KG1 (cell line): ENCODE results near the gene CFAP107.
"Not testable (repeated sequence)": the region's sequence is repeated elsewhere in the genome, so short reads cannot be mapped to it uniquely, and the experiment has no call there.

ENCODE experiments used
- DNase-seq: peaks from one replicate; lab custom pipeline; 2025; lab: John Stamatoyannopoulos, UW

Gene CFAP107

GRCh38 chr1:12745992-12746323 is at the start of gene CFAP107:
Gene CFAP107 (plus strand): TSS chr1:12746200. CDS start chr1:12746431, 231 bp downstream.
- DNase-seq, result no peak

GRCh38 chr1:12696658-12697057 is 49.3 kb upstream of the CFAP107 start:
- DNase-seq, result no peak

GRCh38 chr1:12697397-12697796 is 48.6 kb upstream of the CFAP107 start:
- no peak for DNase-seq

GRCh38 chr1:12703821-12704451 is 42.1 kb upstream of the CFAP107 start:
- no peak for DNase-seq

GRCh38 chr1:12706061-12706460 is 39.9 kb upstream of the CFAP107 start:
- DNase-seq, result no peak

- DNase-seq, result no peak
Measured at GRCh38 chr1:12708396-12709090, 37.5 kb upstream of the CFAP107 start.

- no peak for DNase-seq
Measured at GRCh38 chr1:12709091-12709491, 36.9 kb upstream of the CFAP107 start.

- DNase-seq, result no peak
Measured at GRCh38 chr1:12709696-12710095, 36.3 kb upstream of the CFAP107 start.

- DNase-seq, result no peak
Measured at GRCh38 chr1:12711536-12711935, 34.5 kb upstream of the CFAP107 start.

GRCh38 chr1:12712076-12712475 is 33.9 kb upstream of the CFAP107 start:
- DNase-seq, result no peak

- DNase-seq, result no peak
Measured at GRCh38 chr1:12712929-12713328, 33.1 kb upstream of the CFAP107 start.

- DNase-seq, result not testable (repeated sequence)
Measured at GRCh38 chr1:12713651-12714050, 32.3 kb upstream of the CFAP107 start.

- no peak for DNase-seq
Measured at GRCh38 chr1:12714710-12715475, 31.1 kb upstream of the CFAP107 start.

- DNase-seq, result no peak
Measured at GRCh38 chr1:12715896-12716437, 30.0 kb upstream of the CFAP107 start, which contains the start of gene AADACL3. Gene AADACL3 (plus strand): TSS chr1:12716110. CDS start chr1:12716177, 67 bp downstream.

- DNase-seq, result no peak
Measured at GRCh38 chr1:12717301-12717838, 28.6 kb upstream of the CFAP107 start.

- DNase-seq, result no peak
Measured at GRCh38 chr1:12722626-12723025, 23.4 kb upstream of the CFAP107 start.

GRCh38 chr1:12728391-12728790 is 17.6 kb upstream of the CFAP107 start:
- DNase-seq, result no peak

GRCh38 chr1:12730156-12730555 is 15.8 kb upstream of the CFAP107 start:
- no peak for DNase-seq

GRCh38 chr1:12731084-12731483 is 14.9 kb upstream of the CFAP107 start:
- DNase-seq, result not testable (repeated sequence)

GRCh38 chr1:12734651-12735050 is 11.3 kb upstream of the CFAP107 start:
- DNase-seq, result no peak

- DNase-seq, result no peak
Measured at GRCh38 chr1:12738934-12739333, 7.1 kb upstream of the CFAP107 start.

GRCh38 chr1:12739613-12740012 is 6.4 kb upstream of the CFAP107 start:
- no peak for DNase-seq
